Nephron progenitor cell (in vitro differentiated cells): ENCODE measurements around the gene PPTC7.
"Not testable (repeated sequence)": the region's sequence is repeated elsewhere in the genome, so short reads cannot be mapped to it uniquely, and the experiment has no call there.

Experiments
- DNase-seq: peaks from one replicate; pipeline ENCODE4 v3.0.0; 2021
- H3K27ac Mint-ChIP-seq: 2 replicates; pipeline ENCODE4 v1.8.0; 2021; ENCODE audit warnings: mild to moderate bottlenecking, moderate library complexity, mixed read lengths
- H3K27me3 Mint-ChIP-seq: 2 replicates; pipeline ENCODE4 v1.8.0; 2021; ENCODE audit warnings: mild to moderate bottlenecking, low read depth, mixed read lengths; ENCODE audit not compliant: poor library complexity
- H3K36me3 Mint-ChIP-seq: 2 replicates; pipeline ENCODE4 v1.8.0; 2021; ENCODE audit warnings: low read depth, mixed read lengths
- H3K4me1 Mint-ChIP-seq: 2 replicates; pipeline ENCODE4 v1.8.0; 2021; ENCODE audit warnings: mixed read lengths
- H3K4me3 Mint-ChIP-seq: 2 replicates; pipeline ENCODE4 v1.8.0; 2021; ENCODE audit warnings: mild to moderate bottlenecking, moderate library complexity, mixed read lengths
- H3K9me3 Mint-ChIP-seq: 2 replicates; pipeline ENCODE4 v1.8.0; 2021; ENCODE audit warnings: mild to moderate bottlenecking, moderate library complexity, mixed read lengths
- CTCF ChIP-seq: fragments of 200-600 bp; sonication (generic); IDR thresholded peaks from 2 replicates; pipeline ENCODE4 v1.5.0; 2021; ENCODE audit warnings: antibody characterized with exemption

The PPTC7 gene

GRCh38 chr12:110590806-110591326 lies 7.7 kb upstream of the PPTC7 start:
- peak overlapping the region; percentile 93 for H3K27ac Mint-ChIP-seq

GRCh38 chr12:110590059-110590458 lies 6.9 kb upstream of the PPTC7 start:
- H3K27me3 Mint-ChIP-seq = peaks cover 13% of the 10 kb centered on the region
- no peak for TF ChIP-seq CTCF
- DNase-seq = no peak
- H3K4me1 Mint-ChIP-seq = peaks cover 24% of the 10 kb centered on the region
- H3K36me3 Mint-ChIP-seq = no peaks in the 10 kb centered on the region
- H3K9me3 Mint-ChIP-seq = no peaks in the 10 kb centered on the region
- H3K4me3 Mint-ChIP-seq = no peak overlapping the region
- H3K27ac Mint-ChIP-seq = no peak overlapping the region

More at GRCh38 chr12:110590806-110591326, 7.7 kb upstream of the PPTC7 start:
- peaks cover 17% of the 10 kb centered on the region for H3K27me3 Mint-ChIP-seq
- H3K36me3 Mint-ChIP-seq = no peaks in the 10 kb centered on the region
- H3K4me3 Mint-ChIP-seq = no peak overlapping the region
- no peak for DNase-seq
- peaks cover 16% of the 10 kb centered on the region for H3K4me1 Mint-ChIP-seq
- H3K9me3 Mint-ChIP-seq = no peaks in the 10 kb centered on the region
- no peak for TF ChIP-seq CTCF

GRCh38 chr12:110587102-110587501 lies 4.0 kb upstream of the PPTC7 start:
- not testable (repeated sequence) for H3K4me3 Mint-ChIP-seq, DNase-seq, H3K27ac Mint-ChIP-seq, H3K9me3 Mint-ChIP-seq, H3K36me3 Mint-ChIP-seq
- Mint-ChIP-seq H3K27me3 (peaks cover 13% of the 10 kb centered on the region), H3K4me1 (peaks cover 42% of the 10 kb centered on the region)

GRCh38 chr12:110585231-110585799 lies 2.2 kb upstream of the PPTC7 start:
- no peak overlapping the region for H3K4me3 Mint-ChIP-seq
- H3K27ac Mint-ChIP-seq = no peak overlapping the region
- DNase-seq = no peak

GRCh38 chr12:110582276-110583136 lies 612 bp downstream of the PPTC7 start:
- Mint-ChIP-seq H3K4me1 (peaks cover 48% of the 10 kb centered on the region), H3K9me3 (no peaks in the 10 kb centered on the region), H3K4me3 (peak overlapping the region; percentile 90), H3K36me3 (peaks cover 5% of the 10 kb centered on the region), H3K27me3 (peaks cover 13% of the 10 kb centered on the region), H3K27ac (peak overlapping the region; percentile 16)
- peak; percentile 63 for DNase-seq
- TF ChIP-seq CTCF = no peak

More at GRCh38 chr12:110585231-110585799, 2.2 kb upstream of the PPTC7 start:
- Mint-ChIP-seq H3K4me1 (peaks cover 40% of the 10 kb centered on the region), H3K27me3 (peaks cover 21% of the 10 kb centered on the region), H3K36me3 (no peaks in the 10 kb centered on the region), H3K9me3 (no peaks in the 10 kb centered on the region)
- no peak for TF ChIP-seq CTCF

GRCh38 chr12:110581931-110582275 lies 1.2 kb downstream of the PPTC7 start:
- TF ChIP-seq CTCF = no peak
- peaks cover 48% of the 10 kb centered on the region for H3K4me1 Mint-ChIP-seq
- DNase-seq = no peak
- peaks cover 5% of the 10 kb centered on the region for H3K36me3 Mint-ChIP-seq
- H3K9me3 Mint-ChIP-seq = no peaks in the 10 kb centered on the region
- H3K4me3 Mint-ChIP-seq = peak overlapping the region; percentile 90
- peak overlapping the region; percentile 16 for H3K27ac Mint-ChIP-seq
- peaks cover 13% of the 10 kb centered on the region for H3K27me3 Mint-ChIP-seq
